ENCODE measurements around the gene CEP85. TPM values are rescaled to one million over a fixed set of nuclear protein-coding genes. Genes with fewer than 3 reads are reported as not detected.

CEP85 gene
- total and polyA plus RNA-seq, 9 of the 15 experiments (the other 6 are each of a cell fraction or from before 2014, with no cell fraction given) = 42.1 to 140 (median 92.6) TPM

DNA sequence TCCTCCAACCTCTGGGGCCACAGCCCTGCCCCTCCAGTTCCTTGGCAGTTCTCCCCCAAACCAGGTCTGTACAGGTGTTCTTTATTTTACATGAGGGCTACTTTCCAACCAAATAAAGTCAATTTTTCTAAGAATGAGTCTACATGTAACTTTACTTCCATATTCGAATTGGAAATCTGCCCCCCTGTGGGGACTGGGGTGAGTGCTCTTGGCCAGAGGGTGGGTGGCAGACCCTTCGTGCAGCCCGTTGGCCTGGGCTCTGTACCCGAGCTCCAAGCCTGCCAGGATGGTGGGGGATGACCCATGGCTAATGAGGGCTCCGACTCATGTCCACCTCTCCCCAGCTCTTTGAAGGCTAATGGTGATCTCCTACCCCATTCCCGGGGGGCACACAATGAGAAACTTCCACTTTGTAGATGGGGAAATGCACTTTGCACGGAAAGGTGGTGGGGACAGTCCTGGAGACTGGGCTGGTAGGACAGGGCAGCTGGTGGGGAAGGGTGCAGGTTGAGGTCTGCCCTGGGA is 44.2 kb upstream of the CEP85 start (continued):
- no peak for TF ChIP-seq CXXC5 (CRISPR knock-in tag; IDR thresholded peaks at IDR 0.05)
- no peak for TF ChIP-seq HNRNPH1 (optimal IDR thresholded peaks at IDR 0.05; ENCODE audit: low read depth, low read length)
- no peak for TF ChIP-seq MCM7 (IDR thresholded peaks at IDR 0.05)
- no peak for TF ChIP-seq TBP (optimal IDR thresholded peaks at IDR 0.05; ENCODE audit: low read depth, low read length)
- TF ChIP-seq MBD2 (IDR thresholded peaks at IDR 0.05; ENCODE audit: borderline replicate concordance, low read depth) = no peak
- TF ChIP-seq DNMT1 (IDR thresholded peaks at IDR 0.05) = no peak
- TF ChIP-seq HSF4 (CRISPR knock-in tag; IDR thresholded peaks at IDR 0.05; ENCODE audit: borderline replicate concordance) = no peak
- TF ChIP-seq CCAR2 (IDR thresholded peaks at IDR 0.05; ENCODE audit: low read depth, low read length) = no peak
- TF ChIP-seq, protein P1, sequence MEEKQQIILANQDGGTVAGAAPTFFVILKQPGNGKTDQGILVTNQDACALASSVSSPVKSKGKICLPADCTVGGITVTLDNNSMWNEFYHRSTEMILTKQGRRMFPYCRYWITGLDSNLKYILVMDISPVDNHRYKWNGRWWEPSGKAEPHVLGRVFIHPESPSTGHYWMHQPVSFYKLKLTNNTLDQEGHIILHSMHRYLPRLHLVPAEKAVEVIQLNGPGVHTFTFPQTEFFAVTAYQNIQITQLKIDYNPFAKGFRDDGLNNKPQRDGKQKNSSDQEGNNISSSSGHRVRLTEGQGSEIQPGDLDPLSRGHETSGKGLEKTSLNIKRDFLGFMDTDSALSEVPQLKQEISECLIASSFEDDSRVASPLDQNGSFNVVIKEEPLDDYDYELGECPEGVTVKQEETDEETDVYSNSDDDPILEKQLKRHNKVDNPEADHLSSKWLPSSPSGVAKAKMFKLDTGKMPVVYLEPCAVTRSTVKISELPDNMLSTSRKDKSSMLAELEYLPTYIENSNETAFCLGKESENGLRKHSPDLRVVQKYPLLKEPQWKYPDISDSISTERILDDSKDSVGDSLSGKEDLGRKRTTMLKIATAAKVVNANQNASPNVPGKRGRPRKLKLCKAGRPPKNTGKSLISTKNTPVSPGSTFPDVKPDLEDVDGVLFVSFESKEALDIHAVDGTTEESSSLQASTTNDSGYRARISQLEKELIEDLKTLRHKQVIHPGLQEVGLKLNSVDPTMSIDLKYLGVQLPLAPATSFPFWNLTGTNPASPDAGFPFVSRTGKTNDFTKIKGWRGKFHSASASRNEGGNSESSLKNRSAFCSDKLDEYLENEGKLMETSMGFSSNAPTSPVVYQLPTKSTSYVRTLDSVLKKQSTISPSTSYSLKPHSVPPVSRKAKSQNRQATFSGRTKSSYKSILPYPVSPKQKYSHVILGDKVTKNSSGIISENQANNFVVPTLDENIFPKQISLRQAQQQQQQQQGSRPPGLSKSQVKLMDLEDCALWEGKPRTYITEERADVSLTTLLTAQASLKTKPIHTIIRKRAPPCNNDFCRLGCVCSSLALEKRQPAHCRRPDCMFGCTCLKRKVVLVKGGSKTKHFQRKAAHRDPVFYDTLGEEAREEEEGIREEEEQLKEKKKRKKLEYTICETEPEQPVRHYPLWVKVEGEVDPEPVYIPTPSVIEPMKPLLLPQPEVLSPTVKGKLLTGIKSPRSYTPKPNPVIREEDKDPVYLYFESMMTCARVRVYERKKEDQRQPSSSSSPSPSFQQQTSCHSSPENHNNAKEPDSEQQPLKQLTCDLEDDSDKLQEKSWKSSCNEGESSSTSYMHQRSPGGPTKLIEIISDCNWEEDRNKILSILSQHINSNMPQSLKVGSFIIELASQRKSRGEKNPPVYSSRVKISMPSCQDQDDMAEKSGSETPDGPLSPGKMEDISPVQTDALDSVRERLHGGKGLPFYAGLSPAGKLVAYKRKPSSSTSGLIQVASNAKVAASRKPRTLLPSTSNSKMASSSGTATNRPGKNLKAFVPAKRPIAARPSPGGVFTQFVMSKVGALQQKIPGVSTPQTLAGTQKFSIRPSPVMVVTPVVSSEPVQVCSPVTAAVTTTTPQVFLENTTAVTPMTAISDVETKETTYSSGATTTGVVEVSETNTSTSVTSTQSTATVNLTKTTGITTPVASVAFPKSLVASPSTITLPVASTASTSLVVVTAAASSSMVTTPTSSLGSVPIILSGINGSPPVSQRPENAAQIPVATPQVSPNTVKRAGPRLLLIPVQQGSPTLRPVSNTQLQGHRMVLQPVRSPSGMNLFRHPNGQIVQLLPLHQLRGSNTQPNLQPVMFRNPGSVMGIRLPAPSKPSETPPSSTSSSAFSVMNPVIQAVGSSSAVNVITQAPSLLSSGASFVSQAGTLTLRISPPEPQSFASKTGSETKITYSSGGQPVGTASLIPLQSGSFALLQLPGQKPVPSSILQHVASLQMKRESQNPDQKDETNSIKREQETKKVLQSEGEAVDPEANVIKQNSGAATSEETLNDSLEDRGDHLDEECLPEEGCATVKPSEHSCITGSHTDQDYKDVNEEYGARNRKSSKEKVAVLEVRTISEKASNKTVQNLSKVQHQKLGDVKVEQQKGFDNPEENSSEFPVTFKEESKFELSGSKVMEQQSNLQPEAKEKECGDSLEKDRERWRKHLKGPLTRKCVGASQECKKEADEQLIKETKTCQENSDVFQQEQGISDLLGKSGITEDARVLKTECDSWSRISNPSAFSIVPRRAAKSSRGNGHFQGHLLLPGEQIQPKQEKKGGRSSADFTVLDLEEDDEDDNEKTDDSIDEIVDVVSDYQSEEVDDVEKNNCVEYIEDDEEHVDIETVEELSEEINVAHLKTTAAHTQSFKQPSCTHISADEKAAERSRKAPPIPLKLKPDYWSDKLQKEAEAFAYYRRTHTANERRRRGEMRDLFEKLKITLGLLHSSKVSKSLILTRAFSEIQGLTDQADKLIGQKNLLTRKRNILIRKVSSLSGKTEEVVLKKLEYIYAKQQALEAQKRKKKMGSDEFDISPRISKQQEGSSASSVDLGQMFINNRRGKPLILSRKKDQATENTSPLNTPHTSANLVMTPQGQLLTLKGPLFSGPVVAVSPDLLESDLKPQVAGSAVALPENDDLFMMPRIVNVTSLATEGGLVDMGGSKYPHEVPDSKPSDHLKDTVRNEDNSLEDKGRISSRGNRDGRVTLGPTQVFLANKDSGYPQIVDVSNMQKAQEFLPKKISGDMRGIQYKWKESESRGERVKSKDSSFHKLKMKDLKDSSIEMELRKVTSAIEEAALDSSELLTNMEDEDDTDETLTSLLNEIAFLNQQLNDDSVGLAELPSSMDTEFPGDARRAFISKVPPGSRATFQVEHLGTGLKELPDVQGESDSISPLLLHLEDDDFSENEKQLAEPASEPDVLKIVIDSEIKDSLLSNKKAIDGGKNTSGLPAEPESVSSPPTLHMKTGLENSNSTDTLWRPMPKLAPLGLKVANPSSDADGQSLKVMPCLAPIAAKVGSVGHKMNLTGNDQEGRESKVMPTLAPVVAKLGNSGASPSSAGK (IDR thresholded peaks at IDR 0.05) = no peak
- no peak for TF ChIP-seq NR2C2 (CRISPR knock-in tag; IDR thresholded peaks at IDR 0.05)
- peak; percentile 88 for TF ChIP-seq NR2C2 (tag; IDR thresholded peaks at IDR 0.05)
- TF ChIP-seq ZNF121 (CRISPR knock-in tag; conservative IDR thresholded peaks at IDR 0.05) = no peak
- no peak for TF ChIP-seq ARID2 (IDR thresholded peaks at IDR 0.05)
- 0 out of 2 replicates have a peak, but pooled peaks have one; percentile 12 for TF ChIP-seq SMC3 (conservative IDR thresholded peaks at IDR 0.05; ENCODE audit: insufficient read depth, low read depth, low read length)
- TF ChIP-seq, protein P2, sequence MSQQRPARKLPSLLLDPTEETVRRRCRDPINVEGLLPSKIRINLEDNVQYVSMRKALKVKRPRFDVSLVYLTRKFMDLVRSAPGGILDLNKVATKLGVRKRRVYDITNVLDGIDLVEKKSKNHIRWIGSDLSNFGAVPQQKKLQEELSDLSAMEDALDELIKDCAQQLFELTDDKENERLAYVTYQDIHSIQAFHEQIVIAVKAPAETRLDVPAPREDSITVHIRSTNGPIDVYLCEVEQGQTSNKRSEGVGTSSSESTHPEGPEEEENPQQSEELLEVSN (IDR thresholded peaks at IDR 0.05; ENCODE audit: borderline replicate concordance in 1 of 2, extremely low read depth in 1 of 2, insufficient read depth in 1 of 2, insufficient read length in 1 of 2, low read depth in 1 of 2, low read length in 1 of 2, poor library complexity in 1 of 2, severe bottlenecking in 1 of 2) = no peak
- TF ChIP-seq TAF9B (IDR thresholded peaks at IDR 0.05; ENCODE audit: partially characterized antibody) = no peak
- no peak for TF ChIP-seq DPF2 (IDR thresholded peaks at IDR 0.05)

Data from K562 (cell line).